GM19193 (cell line): ENCODE measurements around the gene PDGFB.

Experiments
- POLR2A ChIP-seq: IDR thresholded peaks from 4 replicates; pipeline ENCODE4 v1.6.1; 2011; ENCODE audit not compliant: insufficient read depth, insufficient read length; ENCODE audit errors: extremely low read depth

The PDGFB gene

DNA sequence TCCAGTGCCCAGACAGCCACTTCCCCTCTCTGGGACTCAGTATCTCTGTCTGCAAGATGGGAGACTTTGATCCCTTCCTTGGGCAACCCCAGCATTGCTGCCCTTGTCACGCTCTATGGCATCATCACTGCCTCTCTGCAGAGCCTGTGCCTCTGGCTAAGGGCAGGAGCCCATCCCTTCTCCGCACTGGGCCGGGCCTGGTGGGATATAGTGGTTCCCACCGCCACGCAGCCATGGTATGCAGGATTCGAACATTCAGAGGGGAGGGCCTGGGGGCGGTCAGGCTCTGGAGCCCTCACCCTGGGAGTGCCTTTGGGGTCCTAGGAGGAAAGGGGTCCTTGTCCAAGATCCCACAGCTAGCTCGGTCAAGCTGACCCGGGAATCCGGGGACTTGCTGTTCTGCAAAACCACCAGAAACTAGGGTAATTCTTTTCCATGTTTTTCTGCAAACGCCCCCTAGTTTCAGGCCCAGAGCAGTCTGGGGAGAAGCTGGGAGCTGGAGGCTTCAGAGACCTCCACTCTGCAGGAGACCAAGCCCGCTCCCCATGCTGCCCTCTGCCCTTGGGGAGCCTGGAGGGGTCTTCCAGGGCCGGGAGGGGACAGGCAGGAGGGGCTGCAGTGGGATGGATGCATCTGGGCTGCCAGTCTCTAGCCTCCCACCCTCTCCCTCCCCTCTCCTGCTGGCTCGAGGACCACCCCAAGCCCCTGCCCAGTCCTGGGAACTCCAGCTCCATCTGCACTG, 67.9 kb downstream of the PDGFB start:
- TF ChIP-seq POLR2A, result no peak

DNA sequence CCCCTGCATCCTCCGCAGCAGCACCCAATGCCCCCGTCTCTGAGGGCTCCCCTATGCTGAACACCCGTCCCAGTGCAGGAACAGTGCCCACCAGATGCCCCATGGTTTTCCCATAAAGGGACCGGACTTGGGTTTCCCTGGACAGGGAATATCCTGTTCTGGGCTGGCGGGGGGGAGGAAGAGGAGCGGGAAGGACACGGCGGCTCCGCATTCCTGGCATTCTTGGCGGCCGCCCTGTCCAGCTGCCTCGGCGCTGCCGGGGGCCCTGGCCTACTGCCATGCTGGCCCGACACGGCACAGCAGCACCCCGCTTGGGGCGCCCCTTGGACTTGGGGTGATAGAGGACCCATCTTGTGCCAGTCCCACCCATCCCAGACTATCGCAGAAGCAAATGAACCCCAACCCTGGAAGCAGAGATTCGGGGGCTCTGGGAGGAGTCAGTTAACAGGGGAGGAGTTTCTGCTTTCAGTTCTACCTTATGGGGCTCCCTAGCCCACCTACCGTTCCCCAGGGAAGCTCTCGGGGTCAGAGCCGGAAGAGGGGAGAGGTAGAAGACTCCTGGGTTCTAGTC, 68.6 kb downstream of the PDGFB start:
- no peak for TF ChIP-seq POLR2A

DNA sequence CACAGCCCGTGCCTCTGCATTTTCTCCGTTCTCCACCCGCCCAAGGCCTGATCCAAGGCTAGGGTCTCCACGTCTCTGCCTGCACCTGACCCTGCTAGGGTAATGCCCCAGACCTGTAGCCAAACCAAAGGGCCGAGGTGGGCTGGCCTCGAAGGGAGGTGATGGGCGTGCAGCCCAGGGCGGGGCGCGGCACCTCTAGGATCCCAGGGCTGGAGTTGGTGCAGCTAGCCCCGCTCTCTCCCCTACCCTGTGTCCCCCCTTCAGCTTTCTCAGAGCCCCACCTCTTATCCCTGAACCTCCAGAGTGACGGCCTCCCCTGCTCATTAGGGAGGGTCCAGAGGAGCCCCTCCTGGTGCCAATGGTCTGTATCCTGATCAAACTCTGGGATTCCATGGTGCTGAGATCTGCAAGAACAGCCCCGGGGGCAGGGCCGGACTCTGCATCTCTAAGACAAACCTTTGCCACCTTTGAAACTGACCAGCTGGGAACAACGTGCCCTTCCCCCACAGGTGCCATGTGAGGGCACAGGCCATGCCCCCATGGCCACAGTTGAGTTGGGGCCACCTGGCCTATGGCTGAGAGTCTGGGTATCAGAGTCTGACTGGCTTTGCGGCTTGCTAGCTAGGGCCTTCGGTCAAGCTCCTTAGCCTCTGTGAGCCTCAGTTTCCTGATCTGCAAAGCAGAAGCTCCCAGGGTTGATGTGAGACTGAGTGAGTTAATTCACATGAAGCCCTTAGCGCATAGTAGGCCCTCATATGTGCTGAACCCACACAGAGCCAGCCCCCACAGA, 69.2 kb downstream of the PDGFB start:
- TF ChIP-seq POLR2A, result no peak

DNA sequence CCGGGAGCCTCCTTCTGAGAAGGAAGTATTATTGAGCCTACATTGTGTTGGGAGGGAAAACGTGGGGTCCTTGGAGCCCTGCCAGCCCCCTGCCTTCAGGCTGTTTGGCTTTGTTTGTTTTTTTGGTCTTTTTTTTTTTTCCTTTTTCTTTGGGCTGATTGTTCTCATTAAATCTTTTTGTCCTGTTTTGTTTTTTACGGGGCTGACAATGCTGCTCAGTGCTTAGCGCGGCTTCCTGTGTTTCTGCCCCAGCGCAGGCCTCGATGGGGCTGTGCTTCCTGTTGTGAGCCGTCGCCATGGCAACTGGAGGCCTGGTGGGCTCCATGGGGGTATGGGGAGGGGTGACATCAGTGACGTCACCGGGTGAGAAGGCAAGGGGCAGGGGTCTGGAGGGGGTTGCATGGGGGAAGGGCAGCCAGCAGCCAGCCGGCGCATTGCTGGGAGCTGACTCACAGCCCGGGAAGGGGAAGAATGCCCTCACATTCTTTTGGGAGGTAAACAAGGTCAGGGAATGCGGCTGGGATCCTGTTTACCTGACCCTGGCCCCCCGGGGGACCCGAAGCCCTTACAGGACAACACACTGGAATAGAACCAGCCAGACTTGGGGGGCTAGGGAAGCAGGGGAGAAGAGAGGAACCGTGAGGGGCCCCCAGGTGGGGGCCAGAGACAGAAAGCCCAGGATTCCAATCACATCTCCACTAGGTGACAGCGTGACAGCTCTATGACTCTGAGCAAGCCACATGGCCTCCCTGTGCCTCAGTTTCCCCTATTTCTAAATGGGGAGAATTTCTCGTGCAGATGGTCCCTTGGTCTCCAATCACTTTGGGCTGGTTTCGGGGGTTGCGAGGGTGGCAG, 70.1 kb downstream of the PDGFB start:
- TF ChIP-seq POLR2A, result no peak

DNA sequence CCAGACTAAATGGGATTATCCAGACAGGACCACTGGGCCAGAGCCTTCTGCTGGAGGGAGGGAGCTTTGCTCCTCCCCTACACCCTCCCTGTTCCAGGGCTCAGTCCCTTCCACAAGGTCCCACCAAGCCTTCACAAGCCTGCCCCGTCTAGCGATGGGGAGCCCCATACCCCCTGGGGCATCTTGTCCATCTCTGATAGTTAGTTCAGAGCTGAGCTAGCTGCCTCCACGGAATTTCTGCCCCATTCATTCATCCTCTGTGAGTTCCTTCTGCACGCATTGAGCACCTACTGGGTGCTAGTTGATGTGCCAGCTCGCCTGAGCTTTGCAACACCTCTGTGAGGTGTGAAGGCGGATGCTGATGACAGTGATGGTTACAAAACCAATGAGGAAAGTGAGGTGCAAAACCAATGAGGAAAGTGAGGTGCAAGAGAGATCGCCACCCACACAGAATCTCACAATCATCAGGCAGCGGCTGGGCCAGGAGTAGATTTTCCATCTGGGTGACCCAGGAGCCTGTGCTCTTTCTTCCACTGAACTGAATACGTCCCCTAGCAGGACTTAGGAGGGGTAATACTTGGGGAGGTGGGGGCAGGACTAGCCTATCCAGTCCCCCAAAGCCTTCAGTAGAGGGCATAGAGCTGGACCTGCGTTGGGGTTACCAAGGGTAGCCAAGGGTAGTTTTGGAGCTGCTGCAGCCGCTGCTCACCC, 70.8 kb downstream of the PDGFB start:
- TF ChIP-seq POLR2A, result no peak
